ENCODE results near the gene SGIP1. TPM values are rescaled to one million over a fixed set of nuclear protein-coding genes. Genes with fewer than 3 reads are reported as not detected.
A peak's percentile ranks its signal among the peaks of the same experiment; 100 is the strongest.

SGIP1 gene
- total RNA-seq, 1 experiment from 2014 or later, result not detected

DNA sequence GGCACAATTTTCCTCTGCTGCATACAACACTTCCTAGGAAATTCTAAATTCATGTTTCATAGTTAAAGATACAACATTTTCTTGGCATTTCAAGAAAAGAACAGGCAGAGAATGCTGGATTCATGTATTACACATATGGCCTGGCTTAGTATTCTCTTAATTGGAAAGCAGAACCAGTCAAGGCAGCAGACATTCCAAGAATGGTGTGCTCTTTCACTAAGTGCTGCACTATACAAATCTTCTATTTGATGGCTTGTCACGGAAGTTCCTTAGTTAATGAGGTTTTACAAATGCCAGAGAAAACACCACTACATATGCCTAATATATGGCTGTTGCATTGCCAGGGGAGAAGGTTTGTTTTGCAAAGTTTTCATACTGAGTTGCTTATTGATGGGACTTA, 137.5 kb downstream of the SGIP1 start:
- Histone ChIP-seq H3K36me3 (no peaks in the 10 kb centered on the region), H3K4me3 (no peak overlapping the region), H3K9me3 (no peaks in the 10 kb centered on the region), H3K27me3 (no peaks in the 10 kb centered on the region)
- no peak for DNase-seq

DNA sequence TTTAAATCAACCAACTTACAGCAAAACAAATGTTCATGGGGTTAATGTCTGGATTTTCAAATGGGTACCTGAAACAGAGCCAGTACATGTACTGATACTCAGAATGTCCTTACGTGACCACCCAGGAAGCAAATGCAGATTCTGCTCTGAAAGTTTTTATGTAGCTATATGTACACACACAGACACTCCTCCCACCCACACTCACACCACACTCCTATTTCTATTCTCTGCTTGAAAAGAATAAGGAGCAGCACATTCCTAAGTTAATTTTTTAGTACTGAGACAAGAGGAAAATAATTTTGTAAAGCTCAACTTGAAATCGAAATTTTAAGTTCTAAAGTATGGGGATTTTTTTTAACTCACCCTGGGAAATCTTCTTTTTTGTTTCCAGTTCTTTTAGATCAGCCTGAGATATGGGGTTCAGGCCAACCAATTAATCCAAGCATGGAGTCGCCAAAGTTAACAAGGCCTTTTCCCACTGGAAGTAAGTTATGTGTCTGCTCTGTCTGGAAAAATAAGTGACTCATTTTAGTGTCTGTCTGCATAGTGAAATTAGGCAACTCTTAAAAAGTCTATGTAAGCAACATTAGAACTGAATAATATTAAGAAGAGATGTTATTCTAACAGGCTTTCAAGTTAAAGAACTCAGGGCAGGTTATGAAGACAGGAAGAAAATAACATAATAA, 142.8 kb downstream of the SGIP1 start:
- H3K4me3 ChIP-seq, result no peak overlapping the region
- no peaks in the 10 kb centered on the region for H3K27me3 ChIP-seq
- no peak for DNase-seq
- H3K36me3 ChIP-seq, result no peaks in the 10 kb centered on the region
- H3K9me3 ChIP-seq, result no peaks in the 10 kb centered on the region

DNA sequence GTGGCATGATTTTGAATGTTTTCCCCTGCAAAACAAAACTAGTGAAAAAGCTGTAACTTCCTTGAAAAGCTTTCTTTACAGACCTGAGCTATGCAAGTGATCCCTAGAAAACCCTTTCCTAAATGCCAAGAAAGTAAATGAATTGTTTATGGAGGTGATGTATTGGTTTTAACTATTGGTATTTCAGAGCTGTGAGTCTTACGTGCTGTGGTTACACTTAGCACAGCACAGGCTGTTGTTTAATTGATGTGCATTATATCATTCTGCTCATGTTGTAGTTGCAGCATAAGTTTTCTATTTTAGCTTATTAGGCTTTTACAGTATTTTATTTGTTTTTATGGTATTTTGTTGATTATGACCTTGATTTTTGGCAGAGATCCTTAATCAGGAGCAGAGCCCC, 144.2 kb downstream of the SGIP1 start:
- Histone ChIP-seq H3K27me3 (no peaks in the 10 kb centered on the region), H3K36me3 (no peaks in the 10 kb centered on the region), H3K9me3 (no peaks in the 10 kb centered on the region), H3K4me3 (no peak overlapping the region)
- DNase-seq, result no peak

DNA sequence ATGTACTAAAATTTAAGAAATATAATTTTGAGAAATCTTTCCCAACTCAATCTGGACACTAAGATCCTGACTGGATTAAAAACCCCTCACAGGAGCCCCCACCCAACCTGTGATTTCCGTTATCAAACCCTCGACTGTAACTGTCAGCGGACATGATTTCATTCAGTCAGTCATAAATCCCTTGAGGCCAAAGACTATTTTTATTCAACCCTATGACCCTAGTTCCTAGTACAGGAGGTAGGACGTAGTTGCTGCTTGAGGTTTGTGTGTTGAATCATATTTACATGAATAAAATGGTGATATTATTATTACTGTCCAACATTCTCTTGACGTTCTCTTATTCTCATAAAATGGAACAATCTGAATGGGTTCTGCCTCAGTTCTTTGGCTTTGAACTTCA, 145.2 kb downstream of the SGIP1 start:
- DNase-seq, result no peak
- Histone ChIP-seq H3K9me3 (no peaks in the 10 kb centered on the region), H3K4me3 (no peak overlapping the region), H3K27me3 (no peaks in the 10 kb centered on the region), H3K36me3 (no peaks in the 10 kb centered on the region)

DNA sequence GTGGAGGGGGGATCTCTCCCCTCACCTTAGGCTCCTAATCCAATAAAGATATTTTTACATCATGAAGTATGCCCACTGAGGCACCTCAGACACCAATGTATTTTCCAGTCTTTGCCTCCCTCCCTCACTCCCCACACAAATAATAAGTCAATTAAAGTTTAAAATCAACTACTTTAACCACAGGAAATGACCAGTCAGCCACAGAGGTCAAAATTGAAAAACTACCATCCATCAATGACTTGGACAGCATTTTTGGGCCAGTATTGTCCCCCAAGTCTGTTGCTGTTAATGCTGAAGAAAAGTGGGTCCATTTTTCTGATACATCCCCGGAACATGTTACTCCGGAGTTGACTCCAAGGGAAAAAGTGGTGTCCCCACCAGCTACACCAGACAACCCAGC, 147.7 kb downstream of the SGIP1 start:
- Histone ChIP-seq H3K4me3 (no peak overlapping the region), H3K36me3 (no peaks in the 10 kb centered on the region), H3K9me3 (no peaks in the 10 kb centered on the region), H3K27me3 (no peaks in the 10 kb centered on the region)
- DNase-seq, result no peak

DNA sequence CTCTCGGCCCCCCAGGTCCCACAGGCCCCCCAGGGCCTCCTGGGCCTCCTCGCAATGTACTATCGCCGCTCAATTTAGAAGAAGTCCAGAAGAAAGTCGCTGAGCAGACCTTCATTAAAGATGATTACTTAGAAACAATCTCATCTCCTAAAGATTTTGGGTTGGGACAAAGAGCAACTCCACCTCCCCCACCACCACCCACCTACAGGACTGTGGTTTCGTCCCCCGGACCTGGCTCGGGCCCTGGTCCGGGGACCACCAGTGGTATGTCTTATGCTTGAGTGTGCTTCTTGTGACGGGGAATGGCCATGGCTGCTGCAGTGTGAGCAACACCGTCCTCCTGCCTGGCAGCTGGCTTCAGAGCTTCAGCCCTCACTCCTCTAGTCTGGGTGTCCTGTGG, 148.2 kb downstream of the SGIP1 start:
- DNase-seq, result no peak
- Histone ChIP-seq H3K27me3 (no peaks in the 10 kb centered on the region), H3K36me3 (no peaks in the 10 kb centered on the region), H3K9me3 (no peaks in the 10 kb centered on the region), H3K4me3 (no peak overlapping the region)

DNA sequence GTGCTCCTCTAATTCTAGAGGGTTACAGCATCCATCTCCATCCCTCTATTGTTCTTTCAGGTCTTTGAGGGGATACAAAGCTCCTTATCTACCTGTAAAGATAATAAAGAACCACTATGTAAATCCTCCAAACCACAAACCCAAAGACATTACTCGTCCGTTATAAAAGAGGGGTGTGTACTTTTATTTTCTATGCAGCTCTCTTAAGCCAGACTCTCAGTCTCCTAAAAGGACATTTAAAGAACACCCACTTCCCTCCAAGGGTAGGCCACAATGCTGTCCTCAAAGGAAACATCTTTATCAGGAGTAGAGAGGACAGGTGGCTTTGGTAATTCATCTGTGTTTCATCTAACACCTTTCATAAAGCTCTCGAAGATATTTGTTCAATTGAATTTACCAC, 150.4 kb downstream of the SGIP1 start:
- H3K36me3 ChIP-seq, result no peaks in the 10 kb centered on the region
- no peak overlapping the region for H3K4me3 ChIP-seq
- H3K9me3 ChIP-seq, result no peaks in the 10 kb centered on the region
- DNase-seq, result no peak
- H3K27me3 ChIP-seq, result no peaks in the 10 kb centered on the region

DNA sequence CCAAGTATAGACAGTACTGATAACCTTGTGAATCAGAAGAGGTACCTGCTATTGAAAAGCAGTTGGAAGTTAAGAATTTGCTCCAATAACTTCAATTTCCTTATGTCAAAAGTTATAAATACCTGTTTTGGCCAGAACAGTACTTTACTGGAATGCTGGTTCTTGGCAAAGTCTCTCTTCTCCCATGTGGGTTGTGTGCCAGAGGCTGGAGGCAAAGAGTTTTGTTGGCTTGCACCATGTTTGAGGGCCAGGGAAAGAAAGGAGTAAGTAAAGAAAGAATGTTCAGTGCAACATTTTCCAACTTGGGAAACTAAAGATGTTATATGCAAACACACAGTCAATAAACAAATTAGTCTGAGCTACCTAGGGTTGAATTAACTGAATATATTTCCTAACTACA, 151.3 kb downstream of the SGIP1 start:
- DNase-seq, result peak; percentile 29
- Histone ChIP-seq H3K4me3 (no peak overlapping the region), H3K9me3 (no peaks in the 10 kb centered on the region), H3K36me3 (no peaks in the 10 kb centered on the region), H3K27me3 (no peaks in the 10 kb centered on the region)

DNA sequence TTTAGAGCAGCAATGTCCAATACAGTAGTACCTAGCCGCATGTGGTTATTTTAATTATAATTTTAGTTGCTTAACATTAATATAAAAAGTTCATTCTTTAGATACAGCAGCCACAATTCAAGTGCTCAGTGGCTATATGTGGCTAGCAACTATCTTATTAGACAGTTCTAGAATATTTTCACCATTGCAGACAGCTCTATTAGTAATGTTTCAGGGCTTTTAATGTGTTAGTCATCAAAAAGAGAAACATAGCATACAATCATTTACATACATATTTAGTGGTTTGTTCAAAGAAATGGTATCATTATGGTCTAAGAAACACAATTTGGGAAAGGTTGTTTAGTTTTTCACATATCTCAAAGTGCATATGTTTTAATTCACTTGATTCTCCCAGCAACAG, 151.7 kb downstream of the SGIP1 start:
- H3K36me3 ChIP-seq, result no peaks in the 10 kb centered on the region
- no peak for DNase-seq
- no peaks in the 10 kb centered on the region for H3K9me3 ChIP-seq
- no peak overlapping the region for H3K4me3 ChIP-seq
- H3K27me3 ChIP-seq, result no peaks in the 10 kb centered on the region

DNA sequence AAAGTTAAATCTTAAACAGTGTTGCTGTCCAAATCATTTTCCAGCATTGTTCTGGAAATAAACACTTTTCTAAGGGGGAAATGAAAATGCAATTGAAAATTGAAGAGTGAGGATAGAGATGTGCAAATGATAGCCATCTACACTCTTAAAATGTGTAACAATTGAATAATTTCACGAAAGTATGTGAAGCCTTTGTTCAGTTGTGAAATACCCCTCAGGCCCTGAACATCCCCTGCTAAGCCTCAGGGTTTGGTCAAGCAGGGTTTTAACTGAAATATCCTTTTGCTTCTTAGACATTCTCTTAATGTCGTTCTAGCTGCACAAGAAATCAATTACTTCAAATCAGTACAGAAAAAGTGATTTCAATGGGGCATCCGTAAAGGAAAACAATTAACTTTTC, 152.5 kb downstream of the SGIP1 start:
- H3K27me3 ChIP-seq, result no peaks in the 10 kb centered on the region
- no peaks in the 10 kb centered on the region for H3K36me3 ChIP-seq

DNA sequence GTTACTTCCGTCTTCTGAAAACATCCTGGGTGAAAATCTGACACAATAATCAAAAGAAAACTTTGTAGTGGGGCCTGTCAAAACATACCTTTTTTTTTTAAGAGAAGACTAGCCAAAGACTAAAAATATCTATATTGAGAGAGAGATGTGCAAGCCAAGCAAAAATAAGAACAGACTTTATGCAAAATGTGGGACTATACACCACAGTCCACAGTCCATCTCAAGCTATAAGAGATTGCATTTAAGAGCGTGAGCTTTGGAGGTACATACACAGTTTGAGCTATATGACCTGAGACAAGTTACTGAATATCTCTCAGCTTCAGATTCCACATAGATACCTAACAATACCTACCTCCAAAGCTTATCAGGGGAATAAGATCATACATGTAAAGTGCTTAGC, 153.4 kb downstream of the SGIP1 start:
- Histone ChIP-seq H3K4me3 (no peak overlapping the region), H3K9me3 (no peaks in the 10 kb centered on the region), H3K36me3 (no peaks in the 10 kb centered on the region), H3K27me3 (no peaks in the 10 kb centered on the region)
- DNase-seq, result no peak

More for the DNA sequence above, 152.5 kb downstream of the SGIP1 start:
- Histone ChIP-seq H3K9me3 (no peaks in the 10 kb centered on the region), H3K4me3 (no peak overlapping the region)
- no peak for DNase-seq

DNA sequence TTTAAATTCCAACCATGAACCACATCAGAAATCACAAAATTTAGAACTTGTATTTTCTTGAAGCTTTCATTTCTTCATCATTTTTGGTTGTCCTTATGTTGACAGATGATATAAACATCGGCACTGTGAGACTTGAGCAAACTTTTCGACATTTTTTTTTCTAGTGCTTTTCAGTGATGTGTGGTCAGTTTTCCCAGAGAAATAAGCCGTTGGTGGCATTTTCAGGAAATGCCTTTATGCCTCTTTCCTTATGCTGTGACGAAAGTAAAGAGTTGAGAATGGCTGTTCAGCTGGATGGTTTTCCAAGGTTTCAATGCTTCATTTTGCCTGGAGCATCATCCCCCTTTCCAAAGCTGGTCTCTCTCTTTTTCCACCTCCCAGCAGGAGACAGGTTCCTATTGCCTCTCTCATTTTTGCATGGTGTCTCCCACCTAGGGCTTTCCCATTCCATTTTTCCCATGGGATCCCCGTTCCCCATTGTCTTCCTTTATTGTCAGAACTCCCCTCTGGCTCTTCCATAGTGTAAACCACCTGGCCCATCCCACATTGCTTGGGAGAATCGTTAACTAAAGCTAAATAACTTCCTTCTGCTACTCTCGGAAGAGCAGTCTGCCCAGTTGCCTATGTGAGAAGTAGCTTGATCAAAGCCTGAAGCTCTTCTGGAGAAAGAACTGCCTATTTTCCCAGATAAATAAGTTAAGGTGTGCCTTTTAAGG, 156.9 kb downstream of the SGIP1 start:
- no peaks in the 10 kb centered on the region for H3K27me3 ChIP-seq
- no peak for DNase-seq
- no peaks in the 10 kb centered on the region for H3K36me3 ChIP-seq
- H3K4me3 ChIP-seq, result no peak overlapping the region
- no peaks in the 10 kb centered on the region for H3K9me3 ChIP-seq

DNA sequence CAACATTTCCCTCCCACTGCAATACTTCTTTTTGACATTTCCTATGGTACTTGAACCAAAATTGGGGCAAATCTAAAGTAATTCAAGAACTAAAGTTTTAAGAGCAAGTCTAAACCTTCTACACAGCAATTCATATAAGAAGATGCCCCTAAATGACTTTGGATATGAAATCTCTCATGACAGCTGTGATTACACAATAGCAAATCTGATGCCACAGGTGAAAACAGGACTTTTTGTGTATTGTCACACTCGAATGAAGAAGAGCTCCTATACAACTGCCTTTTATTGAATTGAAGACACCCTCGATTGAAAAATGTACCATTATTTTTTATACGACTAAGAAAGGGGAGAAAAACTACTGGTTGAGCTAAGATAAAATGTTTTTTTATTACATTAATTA, 158.7 kb downstream of the SGIP1 start:
- Histone ChIP-seq H3K36me3 (no peaks in the 10 kb centered on the region), H3K27me3 (no peaks in the 10 kb centered on the region), H3K4me3 (no peak overlapping the region), H3K9me3 (no peaks in the 10 kb centered on the region)
- no peak for DNase-seq

DNA sequence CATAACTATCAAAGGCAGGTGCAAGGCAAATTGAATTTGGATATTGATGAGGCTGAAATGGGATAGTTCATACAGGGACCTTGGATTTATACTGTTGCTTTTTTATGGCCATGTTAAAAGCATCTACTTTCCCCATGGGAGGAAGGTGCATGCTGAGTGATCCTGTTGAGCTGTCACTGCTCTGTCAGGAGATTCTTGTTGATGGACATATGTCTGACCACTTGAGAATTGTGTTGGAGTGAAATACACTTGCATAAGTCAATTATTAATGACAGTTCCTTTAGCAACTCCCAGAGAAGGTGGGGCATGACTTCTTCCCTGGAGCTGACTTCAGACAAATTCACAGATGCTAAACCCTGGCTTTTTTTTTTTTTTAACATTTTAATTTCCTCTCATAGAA, 159.9 kb downstream of the SGIP1 start:
- no peak overlapping the region for H3K4me3 ChIP-seq
- no peaks in the 10 kb centered on the region for H3K9me3 ChIP-seq
- DNase-seq, result no peak
- H3K36me3 ChIP-seq, result no peaks in the 10 kb centered on the region
- H3K27me3 ChIP-seq, result no peaks in the 10 kb centered on the region

DNA sequence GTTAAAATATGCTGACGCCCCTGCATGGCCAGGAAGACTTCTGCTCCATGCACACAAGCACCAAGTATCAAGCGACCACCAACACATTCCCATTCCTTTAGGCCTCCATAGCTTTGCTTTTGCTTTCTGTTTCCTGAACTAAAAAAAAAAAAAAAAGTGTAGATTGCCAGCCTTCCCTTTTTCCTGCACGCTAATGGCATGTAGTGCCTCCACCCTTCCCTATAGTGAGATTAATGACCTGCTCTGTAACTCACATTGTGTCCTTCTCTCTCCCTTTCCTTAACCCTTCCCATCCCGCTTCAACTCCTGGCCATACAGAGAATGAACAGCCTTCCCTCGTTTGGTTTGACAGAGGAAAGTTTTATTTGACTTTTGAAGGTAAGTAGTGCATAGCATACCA, 161.2 kb downstream of the SGIP1 start:
- DNase-seq, result no peak
- H3K4me3 ChIP-seq, result no peak overlapping the region

DNA sequence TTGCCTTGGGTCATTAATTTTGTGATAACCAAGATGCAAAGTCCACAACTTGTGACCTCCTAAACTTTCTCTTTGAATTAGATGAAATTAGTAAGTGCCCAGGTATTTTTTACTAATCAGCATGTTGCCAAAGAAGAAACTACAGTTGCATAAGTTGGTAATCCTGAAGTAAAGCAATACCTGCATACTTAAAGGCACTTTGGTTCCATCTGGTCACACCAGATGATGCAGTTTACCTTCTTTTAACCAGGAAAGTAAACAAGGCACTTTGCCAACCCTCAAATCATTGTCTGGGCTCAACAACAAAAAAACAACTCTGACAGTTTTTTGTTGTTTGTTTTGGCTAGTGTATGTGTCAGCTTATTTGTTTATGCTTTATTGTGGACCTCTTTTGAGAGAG, 162.8 kb downstream of the SGIP1 start:
- no peaks in the 10 kb centered on the region for H3K9me3 ChIP-seq
- no peak overlapping the region for H3K4me3 ChIP-seq
- DNase-seq, result no peak
- no peaks in the 10 kb centered on the region for H3K27me3 ChIP-seq
- H3K36me3 ChIP-seq, result no peaks in the 10 kb centered on the region

More for the DNA sequence above, 161.2 kb downstream of the SGIP1 start:
- Histone ChIP-seq H3K27me3 (no peaks in the 10 kb centered on the region), H3K9me3 (no peaks in the 10 kb centered on the region), H3K36me3 (no peaks in the 10 kb centered on the region)

DNA sequence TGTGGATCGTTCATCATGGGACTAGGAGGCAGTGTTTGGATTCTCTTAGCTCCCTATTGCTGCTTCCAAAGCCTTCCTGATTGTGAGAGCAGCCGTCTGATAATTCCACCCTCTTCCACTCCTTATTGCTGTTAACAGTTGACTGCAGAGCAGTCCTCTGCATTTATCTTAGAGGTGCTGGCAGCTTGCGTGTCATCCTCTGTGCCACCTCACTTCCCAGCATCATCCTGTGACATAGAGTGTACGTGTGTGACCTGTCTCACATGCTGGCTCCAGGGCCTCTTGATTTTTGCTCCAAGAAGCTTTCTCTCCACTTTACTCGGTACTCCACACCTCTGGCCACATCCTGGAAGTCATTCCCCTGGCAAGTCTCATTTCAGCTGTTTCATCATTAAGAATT, 165.3 kb downstream of the SGIP1 start:
- no peaks in the 10 kb centered on the region for H3K9me3 ChIP-seq
- H3K27me3 ChIP-seq, result no peaks in the 10 kb centered on the region
- no peak for DNase-seq
- no peak overlapping the region for H3K4me3 ChIP-seq
- no peaks in the 10 kb centered on the region for H3K36me3 ChIP-seq

DNA sequence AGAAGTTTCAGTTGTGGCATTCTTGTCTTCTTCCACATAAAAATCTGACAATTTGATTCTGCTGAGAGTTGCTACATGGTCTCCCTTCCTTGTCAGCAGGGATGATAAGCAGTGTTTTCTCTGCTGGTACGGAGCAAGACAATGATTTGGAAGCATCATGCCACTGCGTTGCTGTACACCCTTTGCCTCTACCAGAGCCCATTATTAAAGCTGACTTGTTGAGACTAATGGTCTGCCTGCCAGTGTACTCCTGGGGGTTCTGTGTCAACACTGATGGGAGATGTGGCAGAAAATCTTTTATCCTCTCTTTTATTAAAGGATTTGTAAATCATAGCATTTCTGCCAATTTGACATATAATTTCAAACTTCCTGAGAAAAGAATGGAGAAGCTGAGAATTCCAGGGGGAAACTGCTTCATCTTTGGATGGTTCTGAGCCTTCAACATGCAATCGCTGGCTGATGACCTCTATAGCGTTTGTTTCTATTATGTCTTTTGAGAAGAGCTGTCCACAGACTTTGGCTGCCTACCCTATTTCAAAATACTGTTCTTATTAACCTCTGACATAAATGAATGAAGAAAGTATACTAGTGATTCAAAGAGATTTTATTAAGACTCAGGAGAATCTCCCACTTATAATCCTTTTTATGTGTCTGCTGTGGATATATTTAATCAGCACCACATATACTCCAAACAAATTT, 170.4 kb downstream of the SGIP1 start:
- Histone ChIP-seq H3K4me3 (no peak overlapping the region), H3K9me3 (no peaks in the 10 kb centered on the region), H3K27me3 (no peaks in the 10 kb centered on the region), H3K36me3 (no peaks in the 10 kb centered on the region)
- DNase-seq, result no peak
